Gastroesophageal sphincter (tissue), 3 donors: ENCODE measurements around the gene MSH3.

Source experiments
- POLR2A ChIP-seq, 2 donors: fragments of 450-650 bp; IDR thresholded peaks; one replicate each; pipeline ENCODE4 v1.6.1; 2017; ENCODE audit warnings: antibody characterized with exemption in 2 of 2, mild to moderate bottlenecking in 2 of 2, moderate library complexity in 1 of 2
- TF ChIP-seq, protein P1 (sequence below), 4 experiments: fragments of 200-600 bp in 2 of 4; fragments of 450-650 bp in 2 of 4; sonication (generic) in 1 of 4; IDR thresholded peaks; one replicate each; pipeline ENCODE4 v1.5.1; 2017 to 2019; ENCODE audit warnings: antibody characterized with exemption in 4 of 4, mild to moderate bottlenecking in 2 of 4, moderate library complexity in 2 of 4

DNA sequence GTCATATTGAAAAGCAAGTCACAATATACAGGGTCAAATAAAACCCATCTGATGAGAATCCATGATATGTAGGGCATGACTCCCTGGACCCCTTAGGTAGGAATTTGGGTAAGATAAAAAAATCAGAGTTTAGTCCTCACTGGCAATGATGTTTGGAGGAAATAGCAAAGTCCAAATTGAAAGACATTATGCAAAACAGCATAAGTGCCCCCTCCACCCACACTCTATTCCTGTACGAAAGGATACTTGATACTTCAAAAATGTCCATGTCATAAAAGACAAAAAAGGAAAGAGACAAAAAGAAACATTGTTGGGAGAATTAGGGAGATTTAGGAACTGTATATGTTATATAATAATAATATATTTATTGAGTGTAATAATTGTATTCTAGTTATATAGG is 209.7 kb downstream of the MSH3 start:
- TF ChIP-seq, protein P1, sequence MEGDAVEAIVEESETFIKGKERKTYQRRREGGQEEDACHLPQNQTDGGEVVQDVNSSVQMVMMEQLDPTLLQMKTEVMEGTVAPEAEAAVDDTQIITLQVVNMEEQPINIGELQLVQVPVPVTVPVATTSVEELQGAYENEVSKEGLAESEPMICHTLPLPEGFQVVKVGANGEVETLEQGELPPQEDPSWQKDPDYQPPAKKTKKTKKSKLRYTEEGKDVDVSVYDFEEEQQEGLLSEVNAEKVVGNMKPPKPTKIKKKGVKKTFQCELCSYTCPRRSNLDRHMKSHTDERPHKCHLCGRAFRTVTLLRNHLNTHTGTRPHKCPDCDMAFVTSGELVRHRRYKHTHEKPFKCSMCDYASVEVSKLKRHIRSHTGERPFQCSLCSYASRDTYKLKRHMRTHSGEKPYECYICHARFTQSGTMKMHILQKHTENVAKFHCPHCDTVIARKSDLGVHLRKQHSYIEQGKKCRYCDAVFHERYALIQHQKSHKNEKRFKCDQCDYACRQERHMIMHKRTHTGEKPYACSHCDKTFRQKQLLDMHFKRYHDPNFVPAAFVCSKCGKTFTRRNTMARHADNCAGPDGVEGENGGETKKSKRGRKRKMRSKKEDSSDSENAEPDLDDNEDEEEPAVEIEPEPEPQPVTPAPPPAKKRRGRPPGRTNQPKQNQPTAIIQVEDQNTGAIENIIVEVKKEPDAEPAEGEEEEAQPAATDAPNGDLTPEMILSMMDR (IDR thresholded peaks at IDR 0.05): no peak
- no peak for TF ChIP-seq POLR2A (IDR thresholded peaks at IDR 0.05)
